ENCODE measurements around the gene TRAP1. TPM values are rescaled to one million over a fixed set of nuclear protein-coding genes. Genes with fewer than 3 reads are reported as not detected.

Gene TRAP1
- polyA plus RNA-seq, 1 of the 3 experiments (the other 2 are of a cell fraction) = 129 TPM

DNA sequence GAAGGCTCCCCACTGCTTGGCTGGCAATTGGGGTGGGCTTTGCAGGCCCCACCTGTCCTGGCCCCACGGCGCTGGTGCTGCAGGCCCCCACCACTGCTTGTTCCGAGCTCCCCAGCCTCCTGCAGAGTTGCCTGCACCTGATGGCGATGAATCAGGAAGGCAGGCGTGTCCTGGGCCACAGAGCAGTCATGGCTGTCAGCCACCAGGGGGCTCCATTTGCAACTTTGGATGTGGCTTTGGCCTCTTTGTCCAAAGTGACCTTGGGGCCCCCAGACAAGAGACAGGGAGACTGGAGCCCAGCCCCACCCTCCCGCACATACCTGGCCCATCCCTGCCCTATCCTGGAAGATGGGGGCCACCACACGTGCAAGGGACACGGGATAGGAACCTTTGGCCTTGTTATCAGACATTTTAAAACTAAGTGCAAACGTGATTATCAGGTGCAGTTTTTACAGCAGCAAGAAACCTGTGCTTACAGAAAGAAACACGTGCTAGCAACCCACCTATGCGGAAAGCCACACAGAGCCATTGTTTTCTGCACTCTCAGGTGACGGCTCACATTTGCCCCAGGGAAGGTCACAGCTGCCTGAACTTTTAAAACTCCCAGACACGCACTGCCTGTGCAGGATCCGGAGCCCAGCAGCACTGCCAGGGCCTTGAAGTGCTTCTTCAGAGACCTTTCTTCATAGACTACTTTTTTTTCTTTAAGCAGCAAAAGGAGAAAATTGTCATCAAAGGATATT, 62.9 kb downstream of the TRAP1 start, which contains the start of gene DNASE1:
DNASE1 (plus strand) TSS at position 443 of the 743 bp plus-strand sequence. CDS start 683 bp downstream, outside the sequence.
- DNase-seq = peak; percentile 80
- no peak within 1 kb of the TSS for H3K9ac ChIP-seq
- H2AFZ ChIP-seq (ENCODE audit: low read depth) = no peak within 1 kb of the TSS
- no peak for TF ChIP-seq JUND (IDR thresholded peaks at IDR 0.05)
- TF ChIP-seq EZH2phosphoT487 (IDR thresholded peaks at IDR 0.05; ENCODE audit: borderline replicate concordance, low read depth) = no peak
- TF ChIP-seq TAF1 (IDR thresholded peaks at IDR 0.05; ENCODE audit: borderline replicate concordance, low read depth, low read length) = no peak
- TF ChIP-seq RAD21 (IDR thresholded peaks at IDR 0.05; ENCODE audit: low read length) = peak; percentile 44
- peak; percentile 40; the same call in 1 of the 2 replicates for TF ChIP-seq SMC3 (IDR thresholded peaks at IDR 0.05; ENCODE audit: low read depth, low read length)
- TF ChIP-seq, protein P1, sequence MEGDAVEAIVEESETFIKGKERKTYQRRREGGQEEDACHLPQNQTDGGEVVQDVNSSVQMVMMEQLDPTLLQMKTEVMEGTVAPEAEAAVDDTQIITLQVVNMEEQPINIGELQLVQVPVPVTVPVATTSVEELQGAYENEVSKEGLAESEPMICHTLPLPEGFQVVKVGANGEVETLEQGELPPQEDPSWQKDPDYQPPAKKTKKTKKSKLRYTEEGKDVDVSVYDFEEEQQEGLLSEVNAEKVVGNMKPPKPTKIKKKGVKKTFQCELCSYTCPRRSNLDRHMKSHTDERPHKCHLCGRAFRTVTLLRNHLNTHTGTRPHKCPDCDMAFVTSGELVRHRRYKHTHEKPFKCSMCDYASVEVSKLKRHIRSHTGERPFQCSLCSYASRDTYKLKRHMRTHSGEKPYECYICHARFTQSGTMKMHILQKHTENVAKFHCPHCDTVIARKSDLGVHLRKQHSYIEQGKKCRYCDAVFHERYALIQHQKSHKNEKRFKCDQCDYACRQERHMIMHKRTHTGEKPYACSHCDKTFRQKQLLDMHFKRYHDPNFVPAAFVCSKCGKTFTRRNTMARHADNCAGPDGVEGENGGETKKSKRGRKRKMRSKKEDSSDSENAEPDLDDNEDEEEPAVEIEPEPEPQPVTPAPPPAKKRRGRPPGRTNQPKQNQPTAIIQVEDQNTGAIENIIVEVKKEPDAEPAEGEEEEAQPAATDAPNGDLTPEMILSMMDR (IDR thresholded peaks at IDR 0.05) = peak; percentile 71
- no peaks in the 10 kb centered on the region for H4K20me1 ChIP-seq (ENCODE audit: insufficient read depth)
- H3K27me3 ChIP-seq (ENCODE audit: insufficient read depth) = no peaks in the 10 kb centered on the region
- peaks cover 0 to 4% of the 10 kb centered on the region in 2 experiments; a peak in 1 of 4 replicates for H3K4me1 ChIP-seq (ENCODE audit: control insufficient read depth in 1 of 2, insufficient read depth in 2 of 2, low read depth in 1 of 2, low read length in 1 of 2)
- WGBS (ENCODE audit: low lambda C conversion rate) = 84% methylated on average over 11 of the region's 14 CpGs
- H3F3A ChIP-seq (replicated peaks; ENCODE audit: insufficient read depth) = peaks cover 7% of the 10 kb centered on the region
- no peaks in the 10 kb centered on the region for H3K79me2 ChIP-seq (ENCODE audit: insufficient read depth)
- no peaks in the 10 kb centered on the region for H3K9me3 ChIP-seq
- H3K9me2 ChIP-seq = no peaks in the 10 kb centered on the region
- no peak within 1 kb of the TSS; a peak in 1 of 4 replicates for H3K27ac ChIP-seq (ENCODE audit: low read depth in 2 of 2, low read length in 1 of 2)
- no peak within 1 kb of the TSS for H3K4me2 ChIP-seq
- peaks cover 9 to 58% of the 10 kb centered on the region in 2 experiments for H3K36me3 ChIP-seq (replicated peaks in 1 of 2; ENCODE audit: control insufficient read depth in 1 of 2, insufficient read depth in 2 of 2, low read length in 1 of 2)
- ChIA-PET CTCF (interaction anchor here (1.2 to 2.5 kb wide), 5 partner anchors 9 to 36 kb away, joined by 3 to 18 read pairs (median 4); no protein-coding TSS in a partner anchor), POLR2A (no interaction called here)
- H3K4me3 ChIP-seq (ENCODE audit: low read depth in 2 of 2, low read length in 1 of 2) = no peak within 1 kb of the TSS

DNA sequence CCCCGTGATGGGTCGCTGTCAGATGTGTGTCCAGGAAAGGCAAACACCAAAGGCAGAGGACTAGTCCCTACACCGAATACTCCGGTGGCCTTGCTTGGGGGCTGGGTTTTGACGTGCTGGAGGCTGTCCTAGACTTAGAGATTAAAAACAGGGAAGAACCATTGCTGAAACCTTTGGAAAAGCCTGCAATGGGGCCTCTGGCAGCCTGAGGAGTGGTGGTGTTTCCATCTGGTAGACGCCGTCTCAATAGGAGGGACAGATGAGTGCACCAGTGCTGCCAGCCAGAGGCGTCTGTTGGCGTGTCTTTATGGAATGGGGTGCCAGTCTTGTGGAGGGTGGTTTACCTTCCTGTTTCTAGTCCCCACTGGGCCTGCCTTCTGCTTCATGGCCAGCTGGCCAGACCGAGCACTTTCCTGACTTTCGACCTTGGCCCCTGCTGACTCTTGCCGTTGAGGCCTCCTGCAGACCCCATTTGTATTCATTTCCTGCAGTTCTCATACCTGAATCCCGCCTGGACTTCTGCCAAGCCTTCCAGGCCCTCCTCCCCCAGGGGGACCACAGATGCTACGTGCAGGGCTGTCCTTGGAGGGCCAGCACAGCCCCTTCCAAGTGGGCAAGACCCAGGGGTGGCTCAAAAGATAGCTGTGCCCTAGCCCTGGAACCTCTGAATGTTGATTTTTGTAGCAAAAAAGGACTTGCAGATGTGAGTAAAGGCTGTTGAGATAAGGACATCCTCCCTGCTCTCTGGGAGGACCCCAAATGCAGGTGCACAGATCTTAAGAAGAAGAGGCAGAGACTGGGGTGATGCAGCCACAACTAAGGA, 64.7 kb downstream of the TRAP1 start:
- no peaks in the 10 kb centered on the region for H3K79me2 ChIP-seq (ENCODE audit: insufficient read depth)
- WGBS (ENCODE audit: low lambda C conversion rate) = 90% methylated on average over 11 of the region's 14 CpGs
- no peaks in the 10 kb centered on the region for H3K27me3 ChIP-seq (ENCODE audit: insufficient read depth)
- no peaks in the 10 kb centered on the region for H3K9me3 ChIP-seq
- no peak overlapping the region for H3K4me2 ChIP-seq
- DNase-seq = peak; percentile 22
- no peaks in the 10 kb centered on the region for H3F3A ChIP-seq (replicated peaks; ENCODE audit: insufficient read depth)
- H3K27ac ChIP-seq (ENCODE audit: low read depth in 2 of 2, low read length in 1 of 2) = no peak overlapping the region; a peak in 1 of 4 replicates
- H4K20me1 ChIP-seq (ENCODE audit: insufficient read depth) = no peaks in the 10 kb centered on the region
- H2AFZ ChIP-seq (ENCODE audit: low read depth) = no peak overlapping the region
- POLR2A ChIA-PET = no interaction called here
- H3K4me3 ChIP-seq (ENCODE audit: low read depth in 2 of 2, low read length in 1 of 2) = no peak overlapping the region
- CTCF ChIA-PET = interaction anchor here (0.9 to 2.5 kb wide), 3 partner anchors 9 to 11 kb away, joined by 3 to 15 read pairs (median 4); no protein-coding TSS in a partner anchor
- H3K4me1 ChIP-seq (ENCODE audit: control insufficient read depth in 1 of 2, insufficient read depth in 2 of 2, low read depth in 1 of 2, low read length in 1 of 2) = peaks cover 0 to 4% of the 10 kb centered on the region in 2 experiments; a peak in 1 of 4 replicates
- no peak overlapping the region for H3K9ac ChIP-seq
- peaks cover 4 to 44% of the 10 kb centered on the region in 2 experiments for H3K36me3 ChIP-seq (replicated peaks in 1 of 2; ENCODE audit: control insufficient read depth in 1 of 2, insufficient read depth in 2 of 2, low read length in 1 of 2)
- no peaks in the 10 kb centered on the region for H3K9me2 ChIP-seq
- no peak for TF ChIP-seq SMC3 (IDR thresholded peaks at IDR 0.05; ENCODE audit: low read depth, low read length)
- TF ChIP-seq, protein P2, sequence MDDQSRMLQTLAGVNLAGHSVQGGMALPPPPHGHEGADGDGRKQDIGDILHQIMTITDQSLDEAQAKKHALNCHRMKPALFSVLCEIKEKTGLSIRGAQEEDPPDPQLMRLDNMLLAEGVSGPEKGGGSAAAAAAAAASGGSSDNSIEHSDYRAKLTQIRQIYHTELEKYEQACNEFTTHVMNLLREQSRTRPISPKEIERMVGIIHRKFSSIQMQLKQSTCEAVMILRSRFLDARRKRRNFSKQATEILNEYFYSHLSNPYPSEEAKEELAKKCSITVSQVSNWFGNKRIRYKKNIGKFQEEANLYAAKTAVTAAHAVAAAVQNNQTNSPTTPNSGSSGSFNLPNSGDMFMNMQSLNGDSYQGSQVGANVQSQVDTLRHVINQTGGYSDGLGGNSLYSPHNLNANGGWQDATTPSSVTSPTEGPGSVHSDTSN (IDR thresholded peaks at IDR 0.05) = no peak
- TF ChIP-seq RAD21 (IDR thresholded peaks at IDR 0.05; ENCODE audit: low read length) = no peak
- TF ChIP-seq, protein P3, sequence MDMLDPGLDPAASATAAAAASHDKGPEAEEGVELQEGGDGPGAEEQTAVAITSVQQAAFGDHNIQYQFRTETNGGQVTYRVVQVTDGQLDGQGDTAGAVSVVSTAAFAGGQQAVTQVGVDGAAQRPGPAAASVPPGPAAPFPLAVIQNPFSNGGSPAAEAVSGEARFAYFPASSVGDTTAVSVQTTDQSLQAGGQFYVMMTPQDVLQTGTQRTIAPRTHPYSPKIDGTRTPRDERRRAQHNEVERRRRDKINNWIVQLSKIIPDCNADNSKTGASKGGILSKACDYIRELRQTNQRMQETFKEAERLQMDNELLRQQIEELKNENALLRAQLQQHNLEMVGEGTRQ (IDR thresholded peaks at IDR 0.05; ENCODE audit: borderline replicate concordance, low read depth, low read length) = no peak
- no peak for TF ChIP-seq TEAD4 (IDR thresholded peaks at IDR 0.05; ENCODE audit: borderline replicate concordance, insufficient read depth)
- no peak for TF ChIP-seq RCOR1 (IDR thresholded peaks at IDR 0.05; ENCODE audit: low read length)
- TF ChIP-seq, protein P4, sequence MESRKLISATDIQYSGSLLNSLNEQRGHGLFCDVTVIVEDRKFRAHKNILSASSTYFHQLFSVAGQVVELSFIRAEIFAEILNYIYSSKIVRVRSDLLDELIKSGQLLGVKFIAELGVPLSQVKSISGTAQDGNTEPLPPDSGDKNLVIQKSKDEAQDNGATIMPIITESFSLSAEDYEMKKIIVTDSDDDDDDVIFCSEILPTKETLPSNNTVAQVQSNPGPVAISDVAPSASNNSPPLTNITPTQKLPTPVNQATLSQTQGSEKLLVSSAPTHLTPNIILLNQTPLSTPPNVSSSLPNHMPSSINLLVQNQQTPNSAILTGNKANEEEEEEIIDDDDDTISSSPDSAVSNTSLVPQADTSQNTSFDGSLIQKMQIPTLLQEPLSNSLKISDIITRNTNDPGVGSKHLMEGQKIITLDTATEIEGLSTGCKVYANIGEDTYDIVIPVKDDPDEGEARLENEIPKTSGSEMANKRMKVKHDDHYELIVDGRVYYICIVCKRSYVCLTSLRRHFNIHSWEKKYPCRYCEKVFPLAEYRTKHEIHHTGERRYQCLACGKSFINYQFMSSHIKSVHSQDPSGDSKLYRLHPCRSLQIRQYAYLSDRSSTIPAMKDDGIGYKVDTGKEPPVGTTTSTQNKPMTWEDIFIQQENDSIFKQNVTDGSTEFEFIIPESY (IDR thresholded peaks at IDR 0.05; ENCODE audit: borderline replicate concordance, low read depth) = no peak
- TF ChIP-seq GATA2 (CRISPR knock-in tag; IDR thresholded peaks at IDR 0.05) = no peak
- TF ChIP-seq MEF2A (IDR thresholded peaks at IDR 0.05; ENCODE audit: borderline replicate concordance, low read depth) = no peak
- no peak for TF ChIP-seq JUND (IDR thresholded peaks at IDR 0.05)
- no peak for TF ChIP-seq EP300 (IDR thresholded peaks at IDR 0.05; ENCODE audit: borderline replicate concordance in 1 of 2, low read depth in 1 of 2, low read length in 1 of 2)
- TF ChIP-seq, protein P5, sequence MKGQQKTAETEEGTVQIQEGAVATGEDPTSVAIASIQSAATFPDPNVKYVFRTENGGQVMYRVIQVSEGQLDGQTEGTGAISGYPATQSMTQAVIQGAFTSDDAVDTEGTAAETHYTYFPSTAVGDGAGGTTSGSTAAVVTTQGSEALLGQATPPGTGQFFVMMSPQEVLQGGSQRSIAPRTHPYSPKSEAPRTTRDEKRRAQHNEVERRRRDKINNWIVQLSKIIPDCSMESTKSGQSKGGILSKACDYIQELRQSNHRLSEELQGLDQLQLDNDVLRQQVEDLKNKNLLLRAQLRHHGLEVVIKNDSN (IDR thresholded peaks at IDR 0.05; ENCODE audit: borderline replicate concordance, low read depth) = no peak
- TF ChIP-seq, protein P6, sequence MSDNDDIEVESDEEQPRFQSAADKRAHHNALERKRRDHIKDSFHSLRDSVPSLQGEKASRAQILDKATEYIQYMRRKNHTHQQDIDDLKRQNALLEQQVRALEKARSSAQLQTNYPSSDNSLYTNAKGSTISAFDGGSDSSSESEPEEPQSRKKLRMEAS (IDR thresholded peaks at IDR 0.05; ENCODE audit: low read depth) = no peak
